ENCODE data around the gene DNM2. TPM values are rescaled to one million over a fixed set of nuclear protein-coding genes. Genes with fewer than 3 reads are reported as not detected.

DNM2 gene
- total and polyA plus RNA-seq, 2 of the 13 experiments (the other 11 are each of a cell fraction or from before 2014, with no cell fraction given): 41.7 to 59.8 TPM

- no peak for TF ChIP-seq AHDC1 (CRISPR knock-in tag; IDR thresholded peaks at IDR 0.05; ENCODE audit: borderline replicate concordance)
- TF ChIP-seq ZNF256 (CRISPR knock-in tag; conservative IDR thresholded peaks at IDR 0.05): no peak
- no peak for TF ChIP-seq ATF3 (CRISPR knock-in tag; IDR thresholded peaks at IDR 0.05)
- TF ChIP-seq PHF21A (CRISPR knock-in tag; IDR thresholded peaks at IDR 0.05): peak; percentile 71; the same call in 1 of the 2 replicates
- 0 out of 2 replicates have a peak, but pooled peaks have one; percentile 43 for TF ChIP-seq ZSCAN22 (CRISPR knock-in tag; IDR thresholded peaks at IDR 0.05)
- no peak for TF ChIP-seq ZSCAN30 (CRISPR knock-in tag; IDR thresholded peaks at IDR 0.05)
- peak; percentile 62 for TF ChIP-seq HNF1B (CRISPR knock-in tag; IDR thresholded peaks at IDR 0.05)
- TF ChIP-seq PRDM4 (CRISPR knock-in tag; IDR thresholded peaks at IDR 0.05; ENCODE audit: borderline replicate concordance): no peak
- TF ChIP-seq ZNF414 (CRISPR knock-in tag; IDR thresholded peaks at IDR 0.05): peak; percentile 34; the same call in 1 of the 2 replicates
- TF ChIP-seq ZBTB7B (CRISPR knock-in tag; IDR thresholded peaks at IDR 0.05): peak; percentile 42; the same call in 1 of the 2 replicates
- no peak for TF ChIP-seq PCBP2 (optimal IDR thresholded peaks at IDR 0.05; ENCODE audit: low read depth, low read length, poor library complexity, severe bottlenecking)
- no peak for TF ChIP-seq GMEB1 (CRISPR knock-in tag; IDR thresholded peaks at IDR 0.05; ENCODE audit: borderline replicate concordance)
- peak; percentile 59 for TF ChIP-seq RAD21 (CRISPR knock-in tag; IDR thresholded peaks at IDR 0.05)
- TF ChIP-seq IRF1 (CRISPR knock-in tag; IDR thresholded peaks at IDR 0.05; ENCODE audit: low read depth): peak; percentile 67; the same call in 1 of the 2 replicates
Measured at GRCh38 chr19:10835754-10836478, 118.0 kb downstream of the DNM2 start, which contains the start of gene TMED1 (continued).

Measured in HepG2 (cell line).